ENCODE measurements around the gene FASTK. TPM values are rescaled to one million over a fixed set of nuclear protein-coding genes. Genes with fewer than 3 reads are reported as not detected.

The FASTK gene
- total and polyA plus RNA-seq, 7 donors, result 87.1 to 194 (median 126) TPM

DNA sequence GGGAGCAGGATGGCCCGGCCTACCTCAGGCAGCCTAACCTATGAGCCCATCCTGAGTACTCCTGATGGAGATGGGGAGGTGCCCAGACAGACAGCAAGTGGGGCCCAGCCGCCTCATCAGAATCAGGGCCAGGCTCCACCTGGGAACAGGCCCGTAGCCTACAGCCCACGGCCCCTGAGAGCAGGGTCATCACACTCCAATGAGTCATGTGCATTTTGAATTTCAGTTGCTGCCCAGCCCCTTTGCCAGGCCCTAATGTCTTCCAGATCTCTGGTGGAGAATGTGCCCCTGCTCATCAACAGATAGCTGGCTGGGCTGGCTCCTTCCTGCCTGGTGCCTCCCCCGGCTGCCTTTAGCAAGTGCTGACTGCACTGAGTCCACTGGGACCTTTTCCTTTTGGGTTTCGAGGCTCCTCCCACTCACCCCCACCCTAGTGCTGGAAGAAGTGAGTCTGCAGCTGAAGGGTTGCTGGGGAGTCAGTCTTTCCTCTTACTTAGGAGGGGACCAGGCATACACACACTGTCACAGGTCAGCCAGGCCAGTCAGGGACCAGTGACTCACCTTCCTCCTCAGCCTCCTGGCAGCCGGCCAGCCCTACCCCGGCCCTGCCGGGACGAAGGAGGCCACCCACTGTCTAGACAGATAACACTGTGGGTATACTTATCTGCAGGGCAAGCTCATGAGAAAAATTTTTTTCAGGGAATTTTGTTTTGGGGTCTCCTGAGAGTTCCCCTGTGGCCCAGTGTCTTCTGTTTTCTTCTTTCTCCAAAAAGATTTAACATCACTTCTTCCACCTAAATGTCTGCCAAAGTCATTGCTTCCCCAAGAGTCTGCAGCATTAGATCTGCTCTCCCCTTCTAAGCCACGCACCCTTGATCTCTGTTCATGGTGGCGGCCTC is 41.4 kb downstream of the FASTK start:
- Histone ChIP-seq H3K27me3 (ENCODE audit: insufficient read depth in 3 of 3, low read length in 2 of 3) (no peaks in the 10 kb centered on the region), H3K4me3 (no peak overlapping the region), H3K36me3 (ENCODE audit: insufficient read depth in 1 of 2, low read depth in 1 of 2) (peaks cover 6 to 64% of the 10 kb centered on the region in 2 donors), H3K9me3 (no peaks in the 10 kb centered on the region), H3K4me1 (peaks cover 24% of the 10 kb centered on the region), H3K27ac (peak overlapping the region; percentile 15)
- TF ChIP-seq CTCF (IDR thresholded peaks at IDR 0.05), result no peak
- ATAC-seq (peak; percentile 52 to 71 (median 64)), DNase-seq (peak; percentile 78)
- WGBS, 3 donors, result 46 to 54% (median 53%) methylated on average over 12 of the region's 12 CpGs
- intact Hi-C loops (cut with DNase I), result no loop called here

DNA sequence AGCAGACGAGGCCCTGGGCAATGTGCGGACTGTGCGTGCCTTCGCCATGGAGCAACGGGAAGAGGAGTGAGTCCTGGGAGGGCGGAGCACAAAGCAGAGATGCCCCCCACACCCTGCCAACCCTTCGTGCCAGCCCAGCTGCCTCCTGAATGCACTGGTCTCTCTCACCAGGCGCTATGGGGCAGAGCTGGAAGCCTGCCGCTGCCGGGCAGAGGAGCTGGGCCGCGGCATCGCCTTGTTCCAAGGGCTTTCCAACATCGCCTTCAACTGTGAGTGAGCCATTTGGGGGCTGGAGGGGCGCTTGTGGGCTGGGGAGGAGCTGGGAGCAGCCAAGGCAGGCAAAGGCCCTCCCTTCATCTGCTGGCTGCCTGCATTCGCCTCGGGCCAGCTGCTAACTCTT is 44.7 kb downstream of the FASTK start:
- no peak overlapping the region for H3K27ac ChIP-seq

GRCh38 chr7:151035026-151035717 is 45.4 kb downstream of the FASTK start:
- TF ChIP-seq CTCF (IDR thresholded peaks at IDR 0.05), result no peak
- Histone ChIP-seq H3K36me3 (ENCODE audit: insufficient read depth in 1 of 2, low read depth in 1 of 2) (peaks cover 6 to 61% of the 10 kb centered on the region in 2 donors), H3K27me3 (ENCODE audit: insufficient read depth in 3 of 3, low read length in 2 of 3) (no peaks in the 10 kb centered on the region), H3K4me3 (no peak overlapping the region), H3K27ac (peak overlapping the region; percentile 58), H3K9me3 (no peaks in the 10 kb centered on the region), H3K4me1 (peaks cover 26% of the 10 kb centered on the region)
- DNase-seq (no peak), ATAC-seq (peak; percentile 42 to 71 (median 62))
- WGBS, 3 donors, result 63 to 75% (median 70%) methylated on average over 21 of the region's 21 CpGs
- intact Hi-C loops (cut with DNase I), result no loop called here

More for the DNA sequence above, 44.7 kb downstream of the FASTK start:
- peaks cover 26% of the 10 kb centered on the region for H3K4me1 ChIP-seq
- ATAC-seq (no peak), DNase-seq (peak in 1 of 2 donors; percentile 36)
- no peak for TF ChIP-seq CTCF (IDR thresholded peaks at IDR 0.05)
- H3K4me3 ChIP-seq, result no peak overlapping the region
- no peaks in the 10 kb centered on the region for H3K27me3 ChIP-seq (ENCODE audit: insufficient read depth in 3 of 3, low read length in 2 of 3)
- intact Hi-C loops (cut with DNase I), result no loop called here
- H3K36me3 ChIP-seq (ENCODE audit: insufficient read depth in 1 of 2, low read depth in 1 of 2), result peaks cover 6 to 63% of the 10 kb centered on the region in 2 donors
- 87 to 92% (median 89%) methylated on average over 17 of the region's 17 CpGs for WGBS, 3 donors
- H3K9me3 ChIP-seq, result no peaks in the 10 kb centered on the region

- no peak for TF ChIP-seq CTCF (IDR thresholded peaks at IDR 0.05)
- Histone ChIP-seq H3K9me3 (no peaks in the 10 kb centered on the region), H3K27me3 (ENCODE audit: insufficient read depth in 3 of 3, low read length in 2 of 3) (no peaks in the 10 kb centered on the region), H3K27ac (peak overlapping the region; percentile 58), H3K4me1 (peaks cover 26% of the 10 kb centered on the region), H3K36me3 (ENCODE audit: insufficient read depth in 1 of 2, low read depth in 1 of 2) (peaks cover 6 to 61% of the 10 kb centered on the region in 2 donors), H3K4me3 (no peak overlapping the region)
- WGBS, 3 donors, result 80 to 87% (median 83%) methylated on average over 21 of the region's 21 CpGs
- intact Hi-C loops (cut with DNase I), result loop anchor here in 1 of 2 donors (5.0 kb wide), 1 partner anchor 78 kb away; no protein-coding TSS in a partner anchor
- ATAC-seq, result peak; percentile 13 to 35 (median 21)
- no peak for DNase-seq
These were observed 46.1 kb downstream of the FASTK start for GRCh38 chr7:151034312-151035025.

Measured in psoas muscle (tissue), 8 donors.